ENCODE data around the gene KIAA0930.

The KIAA0930 gene

DNA sequence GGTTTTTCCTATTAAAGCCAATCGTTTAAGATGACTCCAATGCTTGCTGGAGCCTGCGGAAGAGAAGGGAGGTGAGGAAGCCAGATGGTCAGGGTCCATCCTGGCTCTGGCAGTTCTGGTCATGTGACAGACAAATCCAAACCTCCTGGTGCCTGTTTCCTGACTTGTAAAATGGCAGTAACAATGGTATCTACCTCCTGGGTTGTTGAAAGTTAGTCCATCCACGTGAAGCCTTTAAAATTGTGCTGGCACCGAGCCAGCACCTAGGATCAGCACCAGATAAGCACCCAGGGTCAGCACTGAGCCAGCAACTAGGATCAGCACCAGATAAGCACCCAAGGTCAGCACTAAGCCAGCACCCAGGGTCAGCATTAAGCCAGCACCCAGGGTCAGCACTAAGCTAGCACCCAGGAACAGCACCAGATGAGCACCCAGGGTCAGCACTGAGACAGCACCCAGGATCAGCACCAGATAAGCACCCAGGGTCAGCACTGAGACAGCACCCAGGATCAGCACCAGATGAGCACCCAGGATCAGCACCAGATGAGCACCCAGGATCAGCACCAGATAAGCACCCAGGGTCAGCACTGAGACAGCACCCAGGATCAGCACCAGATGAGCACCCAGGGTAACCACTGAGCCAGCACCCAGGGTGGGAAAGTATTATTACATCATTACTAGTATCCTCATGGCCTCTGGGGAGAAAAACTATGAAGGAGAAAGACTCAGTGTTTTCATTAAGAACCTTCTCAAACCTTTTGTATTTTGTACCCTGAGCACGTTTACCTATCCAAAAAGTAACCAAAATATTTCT is 17.2 kb downstream of the KIAA0930 start (continued):
- no peak for TF ChIP-seq ZNF391 (tag by site-specific recombination; IDR thresholded peaks at IDR 0.05; ENCODE audit: borderline replicate concordance, low read depth)
- no peak for TF ChIP-seq ZNF324 (tag by site-specific recombination; IDR thresholded peaks at IDR 0.05)
- TF ChIP-seq ZNF629 (tag by site-specific recombination; IDR thresholded peaks at IDR 0.05), result no peak
- peak; percentile 87; the same call in 1 of the 2 replicates for TF ChIP-seq ZSCAN16 (tag by site-specific recombination; IDR thresholded peaks at IDR 0.05)
- no peak for TF ChIP-seq ZNF658 (tag by site-specific recombination; IDR thresholded peaks at IDR 0.05)
- TF ChIP-seq ZIC2 (tag by site-specific recombination; IDR thresholded peaks at IDR 0.05), result peak; percentile 50
- no peak for TF ChIP-seq BCL11A (tag by site-specific recombination; IDR thresholded peaks at IDR 0.05; ENCODE audit: low read depth)
- TF ChIP-seq, protein P1, sequence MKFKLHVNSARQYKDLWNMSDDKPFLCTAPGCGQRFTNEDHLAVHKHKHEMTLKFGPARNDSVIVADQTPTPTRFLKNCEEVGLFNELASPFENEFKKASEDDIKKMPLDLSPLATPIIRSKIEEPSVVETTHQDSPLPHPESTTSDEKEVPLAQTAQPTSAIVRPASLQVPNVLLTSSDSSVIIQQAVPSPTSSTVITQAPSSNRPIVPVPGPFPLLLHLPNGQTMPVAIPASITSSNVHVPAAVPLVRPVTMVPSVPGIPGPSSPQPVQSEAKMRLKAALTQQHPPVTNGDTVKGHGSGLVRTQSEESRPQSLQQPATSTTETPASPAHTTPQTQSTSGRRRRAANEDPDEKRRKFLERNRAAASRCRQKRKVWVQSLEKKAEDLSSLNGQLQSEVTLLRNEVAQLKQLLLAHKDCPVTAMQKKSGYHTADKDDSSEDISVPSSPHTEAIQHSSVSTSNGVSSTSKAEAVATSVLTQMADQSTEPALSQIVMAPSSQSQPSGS (tag by site-specific recombination; IDR thresholded peaks at IDR 0.05; ENCODE audit: low read depth), result no peak
- no peak for TF ChIP-seq ZNF510 (tag by site-specific recombination; IDR thresholded peaks at IDR 0.05; ENCODE audit: insufficient replicate concordance)
- no peak for TF ChIP-seq ZBTB11 (tag by site-specific recombination; conservative IDR thresholded peaks at IDR 0.05; ENCODE audit: low read depth)
- TF ChIP-seq ZNF830 (tag by site-specific recombination; IDR thresholded peaks at IDR 0.05; ENCODE audit: low read depth), result no peak
- peak; percentile 50 for TF ChIP-seq SETDB1 (IDR thresholded peaks at IDR 0.05; ENCODE audit: insufficient read length, low read length)
- no peak for TF ChIP-seq ZNF433 (tag by site-specific recombination; IDR thresholded peaks at IDR 0.05; ENCODE audit: low read depth)
- TF ChIP-seq, protein P2, sequence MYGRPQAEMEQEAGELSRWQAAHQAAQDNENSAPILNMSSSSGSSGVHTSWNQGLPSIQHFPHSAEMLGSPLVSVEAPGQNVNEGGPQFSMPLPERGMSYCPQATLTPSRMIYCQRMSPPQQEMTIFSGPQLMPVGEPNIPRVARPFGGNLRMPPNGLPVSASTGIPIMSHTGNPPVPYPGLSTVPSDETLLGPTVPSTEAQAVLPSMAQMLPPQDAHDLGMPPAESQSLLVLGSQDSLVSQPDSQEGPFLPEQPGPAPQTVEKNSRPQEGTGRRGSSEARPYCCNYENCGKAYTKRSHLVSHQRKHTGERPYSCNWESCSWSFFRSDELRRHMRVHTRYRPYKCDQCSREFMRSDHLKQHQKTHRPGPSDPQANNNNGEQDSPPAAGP (tag by site-specific recombination; IDR thresholded peaks at IDR 0.05), result no peak
- TF ChIP-seq ZNF621 (tag by site-specific recombination; IDR thresholded peaks at IDR 0.05), result no peak
- peak; percentile 79 for TF ChIP-seq PRDM10 (tag by site-specific recombination; IDR thresholded peaks at IDR 0.05)
- TF ChIP-seq MEIS1 (CRISPR knock-in tag; IDR thresholded peaks at IDR 0.05; ENCODE audit: borderline replicate concordance), result no peak
- no peak for TF ChIP-seq ZFP41 (tag by site-specific recombination; IDR thresholded peaks at IDR 0.05; ENCODE audit: borderline replicate concordance)
- TF ChIP-seq ZNF544 (tag by site-specific recombination; IDR thresholded peaks at IDR 0.05), result peak; percentile 66; the same call in 1 of the 2 replicates
- TF ChIP-seq ZNF404 (tag by site-specific recombination; IDR thresholded peaks at IDR 0.05), result no peak
- no peak for TF ChIP-seq ZNF174 (tag by site-specific recombination; IDR thresholded peaks at IDR 0.05)
- TF ChIP-seq, protein P3, sequence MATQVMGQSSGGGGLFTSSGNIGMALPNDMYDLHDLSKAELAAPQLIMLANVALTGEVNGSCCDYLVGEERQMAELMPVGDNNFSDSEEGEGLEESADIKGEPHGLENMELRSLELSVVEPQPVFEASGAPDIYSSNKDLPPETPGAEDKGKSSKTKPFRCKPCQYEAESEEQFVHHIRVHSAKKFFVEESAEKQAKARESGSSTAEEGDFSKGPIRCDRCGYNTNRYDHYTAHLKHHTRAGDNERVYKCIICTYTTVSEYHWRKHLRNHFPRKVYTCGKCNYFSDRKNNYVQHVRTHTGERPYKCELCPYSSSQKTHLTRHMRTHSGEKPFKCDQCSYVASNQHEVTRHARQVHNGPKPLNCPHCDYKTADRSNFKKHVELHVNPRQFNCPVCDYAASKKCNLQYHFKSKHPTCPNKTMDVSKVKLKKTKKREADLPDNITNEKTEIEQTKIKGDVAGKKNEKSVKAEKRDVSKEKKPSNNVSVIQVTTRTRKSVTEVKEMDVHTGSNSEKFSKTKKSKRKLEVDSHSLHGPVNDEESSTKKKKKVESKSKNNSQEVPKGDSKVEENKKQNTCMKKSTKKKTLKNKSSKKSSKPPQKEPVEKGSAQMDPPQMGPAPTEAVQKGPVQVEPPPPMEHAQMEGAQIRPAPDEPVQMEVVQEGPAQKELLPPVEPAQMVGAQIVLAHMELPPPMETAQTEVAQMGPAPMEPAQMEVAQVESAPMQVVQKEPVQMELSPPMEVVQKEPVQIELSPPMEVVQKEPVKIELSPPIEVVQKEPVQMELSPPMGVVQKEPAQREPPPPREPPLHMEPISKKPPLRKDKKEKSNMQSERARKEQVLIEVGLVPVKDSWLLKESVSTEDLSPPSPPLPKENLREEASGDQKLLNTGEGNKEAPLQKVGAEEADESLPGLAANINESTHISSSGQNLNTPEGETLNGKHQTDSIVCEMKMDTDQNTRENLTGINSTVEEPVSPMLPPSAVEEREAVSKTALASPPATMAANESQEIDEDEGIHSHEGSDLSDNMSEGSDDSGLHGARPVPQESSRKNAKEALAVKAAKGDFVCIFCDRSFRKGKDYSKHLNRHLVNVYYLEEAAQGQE (tag by site-specific recombination; IDR thresholded peaks at IDR 0.05), result 0 out of 2 replicates have a peak, but pooled peaks have one; percentile 30
- TF ChIP-seq, protein P4, sequence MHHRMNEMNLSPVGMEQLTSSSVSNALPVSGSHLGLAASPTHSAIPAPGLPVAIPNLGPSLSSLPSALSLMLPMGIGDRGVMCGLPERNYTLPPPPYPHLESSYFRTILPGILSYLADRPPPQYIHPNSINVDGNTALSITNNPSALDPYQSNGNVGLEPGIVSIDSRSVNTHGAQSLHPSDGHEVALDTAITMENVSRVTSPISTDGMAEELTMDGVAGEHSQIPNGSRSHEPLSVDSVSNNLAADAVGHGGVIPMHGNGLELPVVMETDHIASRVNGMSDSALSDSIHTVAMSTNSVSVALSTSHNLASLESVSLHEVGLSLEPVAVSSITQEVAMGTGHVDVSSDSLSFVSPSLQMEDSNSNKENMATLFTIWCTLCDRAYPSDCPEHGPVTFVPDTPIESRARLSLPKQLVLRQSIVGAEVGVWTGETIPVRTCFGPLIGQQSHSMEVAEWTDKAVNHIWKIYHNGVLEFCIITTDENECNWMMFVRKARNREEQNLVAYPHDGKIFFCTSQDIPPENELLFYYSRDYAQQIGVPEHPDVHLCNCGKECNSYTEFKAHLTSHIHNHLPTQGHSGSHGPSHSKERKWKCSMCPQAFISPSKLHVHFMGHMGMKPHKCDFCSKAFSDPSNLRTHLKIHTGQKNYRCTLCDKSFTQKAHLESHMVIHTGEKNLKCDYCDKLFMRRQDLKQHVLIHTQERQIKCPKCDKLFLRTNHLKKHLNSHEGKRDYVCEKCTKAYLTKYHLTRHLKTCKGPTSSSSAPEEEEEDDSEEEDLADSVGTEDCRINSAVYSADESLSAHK (tag by site-specific recombination; IDR thresholded peaks at IDR 0.05), result no peak
